ENCODE measurements around the gene DAD1. TPM values are rescaled to one million over a fixed set of nuclear protein-coding genes. Genes with fewer than 3 reads are reported as not detected.

The DAD1 gene
- total and polyA plus RNA-seq, 12 donors = 82.4 to 420 (median 136) TPM

- Histone ChIP-seq H3K9me3 (no peaks in the 10 kb centered on the region), H3K4me1 (peaks cover 0 to 45% (median 0%) of the 10 kb centered on the region in 9 donors), H3K27me3 (peaks cover 0 to 6% (median 0%) of the 10 kb centered on the region in 7 donors), H3K4me3 (peak overlapping the region in 1 of 10 donors; percentile 4), H3K27ac (peak overlapping the region in 1 of 10 donors; percentile 71), H3K36me3 (no peaks in the 10 kb centered on the region)
- intact Hi-C loops (cut with DNase I) = no loop called here
- TF ChIP-seq CTCF (IDR thresholded peaks at IDR 0.05) = no peak
- ATAC-seq (no peak), DNase-seq (no peak)
- 74 to 75% methylated on average over 4 of the region's 4 CpGs for WGBS, 2 donors
Observed at GRCh38 chr14:22521449-22522239, 67.4 kb downstream of the DAD1 start.

- no peak for ATAC-seq
- no peak for TF ChIP-seq CTCF (IDR thresholded peaks at IDR 0.05)
- peaks cover 0 to 47% (median under 1%) of the 10 kb centered on the region in 9 donors for H3K4me1 ChIP-seq
- 71 to 75% methylated on average over 5 of the region's 5 CpGs for WGBS, 2 donors
- no peaks in the 10 kb centered on the region for H3K36me3 ChIP-seq
- H3K27me3 ChIP-seq = peaks cover 0 to 6% (median 0%) of the 10 kb centered on the region in 7 donors
- H3K27ac ChIP-seq = peak overlapping the region in 1 of 10 donors; percentile 71
- DNase-seq = no peak
- no peaks in the 10 kb centered on the region for H3K9me3 ChIP-seq
- intact Hi-C loops (cut with DNase I) = no loop called here
- peak overlapping the region in 1 of 10 donors; percentile 20 for H3K4me3 ChIP-seq
Observed at GRCh38 chr14:22520796-22521195, 68.2 kb downstream of the DAD1 start.

GRCh38 chr14:22519877-22520685 lies 68.9 kb downstream of the DAD1 start:
- WGBS, 2 donors = 62 to 63% methylated on average over 6 of the region's 6 CpGs
- Histone ChIP-seq H3K4me1 (peaks cover 1 to 55% (median 8%) of the 10 kb centered on the region in 9 donors), H3K36me3 (no peaks in the 10 kb centered on the region), H3K9me3 (no peaks in the 10 kb centered on the region), H3K27me3 (peaks cover 0 to 6% (median 0%) of the 10 kb centered on the region in 7 donors), H3K27ac (peak overlapping the region in 1 of 10 donors; percentile 71), H3K4me3 (peak overlapping the region in 1 of 10 donors; percentile 20)
- intact Hi-C loops (cut with DNase I) = no loop called here
- no peak for DNase-seq
- peak in 1 of 8 donors; percentile 53 for ATAC-seq
- TF ChIP-seq CTCF (IDR thresholded peaks at IDR 0.05) = no peak

GRCh38 chr14:22518073-22518472 lies 71.0 kb downstream of the DAD1 start:
- Histone ChIP-seq H3K36me3 (no peaks in the 10 kb centered on the region), H3K4me3 (peak overlapping the region in 1 of 10 donors; percentile 12), H3K4me1 (peaks cover 6 to 69% (median 20%) of the 10 kb centered on the region in 9 donors), H3K9me3 (no peaks in the 10 kb centered on the region), H3K27ac (peak overlapping the region in 1 of 10 donors; percentile 62), H3K27me3 (peaks cover 0 to 6% (median 0%) of the 10 kb centered on the region in 7 donors)
- WGBS, 2 donors = 64 to 66% methylated on average over 2 of the region's 2 CpGs
- intact Hi-C loops (cut with DNase I) = no loop called here
- TF ChIP-seq CTCF (IDR thresholded peaks at IDR 0.05) = no peak
- DNase-seq = no peak
- ATAC-seq = no peak

Measured in heart right ventricle (tissue), 16 donors.